GM12878 (cell line): Measurements from ENCODE around the gene LEFTY1. TPM values are rescaled to one million over a fixed set of nuclear protein-coding genes. Genes with fewer than 3 reads are reported as not detected.

Source experiments
- CHD2 ChIP-seq: IDR thresholded peaks from 2 replicates; pipeline ENCODE4 v1.6.1; 2011; ENCODE audit warnings: low read depth, low read length, improper control_type of control experiment, borderline replicate concordance
- SIX5 ChIP-seq: IDR thresholded peaks from 2 replicates; pipeline ENCODE4 v1.6.1; 2011; ENCODE audit warnings: mild to moderate bottlenecking, low read depth, low read length, moderate library complexity; ENCODE audit not compliant: severe bottlenecking
- ZBTB40 ChIP-seq: fragments of 450-650 bp; IDR thresholded peaks from 2 replicates; pipeline ENCODE4 v1.6.1; 2016; ENCODE audit warnings: mild to moderate bottlenecking, moderate library complexity, borderline replicate concordance
- ZNF207 ChIP-seq: fragments of 450-650 bp; IDR thresholded peaks from 2 replicates; pipeline ENCODE4 v1.6.1; 2014; ENCODE audit warnings: antibody characterized with exemption, mild to moderate bottlenecking, borderline replicate concordance
- polyA plus RNA-seq, 11 experiments: library from polyadenylated mRNA; depleted of rRNA in 4 of 11; unstranded in 6 of 11; stranded (reverse) in 5 of 11; fragments of >200 nt; fragmentation: Nextera tagmentation in 4 of 11; fragmentation: Illumina TruSeq in 1 of 11; extraction: Ambion mirVana in 4 of 11; extraction: Trizol in 1 of 11; gene quantifications; 1 replicate in 1 of 11; 2 replicates in 10 of 11; pipeline versions ENCODE4 v1.2.1 to v1.2.3, GENCODE V29; 2011 to 2016; ENCODE audit warnings: inconsistent platforms in 2 of 11, missing spikeins in 2 of 11, low read depth in 1 of 11
- total RNA-seq, 4 experiments: library from RNA; depleted of rRNA in 3 of 4; stranded (reverse); fragments of >200 nt in 3 of 4; fragmentation: Illumina TruSeq in 1 of 4; extraction: Trizol in 1 of 4; gene quantifications; 2 replicates each; pipeline versions ENCODE4 v1.2.1 to v1.2.3, GENCODE V29; 2013 to 2021
- TF ChIP-seq, protein P1 (sequence below): fragments of 450-650 bp; IDR thresholded peaks from 2 replicates; pipeline ENCODE4 v1.6.1; 2016; ENCODE audit warnings: mild to moderate bottlenecking

Gene LEFTY1
- total and polyA plus RNA-seq, 10 of the 15 experiments (the other 5 are each of a cell fraction or from before 2014, with no cell fraction given): 0.06 TPM; not detected in 8

- no peak for TF ChIP-seq ZBTB40
- TF ChIP-seq SIX5: no peak
- no peak for TF ChIP-seq CHD2
- no peak for TF ChIP-seq ZNF207
- TF ChIP-seq, protein P1, sequence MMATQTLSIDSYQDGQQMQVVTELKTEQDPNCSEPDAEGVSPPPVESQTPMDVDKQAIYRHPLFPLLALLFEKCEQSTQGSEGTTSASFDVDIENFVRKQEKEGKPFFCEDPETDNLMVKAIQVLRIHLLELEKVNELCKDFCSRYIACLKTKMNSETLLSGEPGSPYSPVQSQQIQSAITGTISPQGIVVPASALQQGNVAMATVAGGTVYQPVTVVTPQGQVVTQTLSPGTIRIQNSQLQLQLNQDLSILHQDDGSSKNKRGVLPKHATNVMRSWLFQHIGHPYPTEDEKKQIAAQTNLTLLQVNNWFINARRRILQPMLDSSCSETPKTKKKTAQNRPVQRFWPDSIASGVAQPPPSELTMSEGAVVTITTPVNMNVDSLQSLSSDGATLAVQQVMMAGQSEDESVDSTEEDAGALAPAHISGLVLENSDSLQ: no peak
Observed at GRCh38 chr1:225853441-225853840, 35.5 kb downstream of the LEFTY1 start (continued).
